CD14-positive monocyte (primary cell): ENCODE measurements around the gene EEF2KMT. TPM values are rescaled to one million over a fixed set of nuclear protein-coding genes. Genes with fewer than 3 reads are reported as not detected.

Experiments used
- DNase-seq, 3 donors: peaks; one replicate each; pipeline ENCODE4 v3.0.0-alpha.2; 2011 to 2022
- H2AFZ ChIP-seq: 2 replicates; pipeline ENCODE4 v1.6.0; 2012; ENCODE audit warnings: mild to moderate bottlenecking, low read depth, low read length, inconsistent platforms; ENCODE audit not compliant: insufficient read depth, poor library complexity, severe bottlenecking
- H3K27ac ChIP-seq, 2 donors: 1 replicate in 1 of 2; 2 replicates in 1 of 2; pipeline ENCODE4 v1.5.1; 2012 to 2013; ENCODE audit warnings: low read length in 2 of 2, control low read depth in 1 of 2, inconsistent platforms in 1 of 2, low read depth in 1 of 2, mild to moderate bottlenecking in 1 of 2
- H3K27me3 ChIP-seq, 2 donors: one replicate each; pipeline versions ENCODE4 v1.6.0 to v1.6.1; 2011 to 2013; ENCODE audit warnings: low read length in 2 of 2; ENCODE audit not compliant: control insufficient read depth in 2 of 2, insufficient read depth in 2 of 2
- H3K36me3 ChIP-seq, 2 donors: replicated peaks in 1 of 2; 1 replicate in 1 of 2; 2 replicates in 1 of 2; pipeline versions ENCODE4 v1.5.1 to v1.6.1; 2012 to 2013; ENCODE audit warnings: low read length in 2 of 2, control low read depth in 1 of 2, inconsistent platforms in 1 of 2, mild to moderate bottlenecking in 1 of 2; ENCODE audit not compliant: insufficient read depth in 2 of 2, control insufficient read depth in 1 of 2
- H3K4me1 ChIP-seq, 2 donors: 1 replicate in 1 of 2; 2 replicates in 1 of 2; pipeline versions ENCODE4 v1.5.1 to v1.6.1; 2012 to 2013; ENCODE audit warnings: low read length in 2 of 2, control low read depth in 1 of 2, inconsistent platforms in 1 of 2, mild to moderate bottlenecking in 1 of 2, moderate library complexity in 1 of 2; ENCODE audit not compliant: insufficient read depth in 2 of 2, control insufficient read depth in 1 of 2
- H3K4me2 ChIP-seq: replicated peaks from 2 replicates; pipeline ENCODE3; 2012; ENCODE audit warnings: low read length, moderate library complexity, mild to moderate bottlenecking; ENCODE audit not compliant: poor library complexity, severe bottlenecking; ENCODE audit errors: extremely low read depth
- H3K4me3 ChIP-seq, 3 experiments: fragments of 200-600 bp in 1 of 3; sonication (generic) in 1 of 3; replicated peaks in 1 of 3; 1 replicate in 2 of 3; 2 replicates in 1 of 3; pipeline ENCODE4 v1.5.1; 2011 to 2013; ENCODE audit warnings: low read length in 3 of 3, mild to moderate bottlenecking in 3 of 3, control low read depth in 2 of 3, low read depth in 2 of 3, inconsistent platforms in 1 of 3, moderate library complexity in 1 of 3
- H3K79me2 ChIP-seq: 2 replicates; pipeline ENCODE4 v1.6.0; 2012; ENCODE audit warnings: mild to moderate bottlenecking, control low read depth, inconsistent platforms, low read length, moderate library complexity; ENCODE audit not compliant: insufficient read depth
- H3K9ac ChIP-seq: 2 replicates; pipeline ENCODE4 v1.6.0; 2017; ENCODE audit warnings: low read length, mild to moderate bottlenecking; ENCODE audit not compliant: insufficient read depth, poor library complexity, severe bottlenecking
- H3K9me3 ChIP-seq, 2 donors: replicated peaks in 1 of 2; 1 replicate in 1 of 2; 2 replicates in 1 of 2; pipeline versions ENCODE4 v1.5.1 to v1.6.1; 2012 to 2013; ENCODE audit warnings: low read length in 2 of 2, control low read depth in 1 of 2; ENCODE audit not compliant: control insufficient read depth in 1 of 2, insufficient read depth in 1 of 2
- H4K20me1 ChIP-seq: 2 replicates; pipeline ENCODE4 v1.6.0; 2012; ENCODE audit warnings: mild to moderate bottlenecking, low read length, control low read depth, moderate library complexity; ENCODE audit not compliant: insufficient read depth
- H3K27ac Mint-ChIP-seq, 7 donors: one replicate each; pipeline ENCODE4 v1.8.0; 2020; ENCODE audit warnings: mild to moderate bottlenecking in 7 of 7, mixed read lengths in 7 of 7, moderate library complexity in 6 of 7, inconsistent platforms in 2 of 7
- H3K27me3 Mint-ChIP-seq, 3 donors: one replicate each; pipeline ENCODE4 v1.8.0; 2021 to 2022; ENCODE audit warnings: low read depth in 3 of 3, mild to moderate bottlenecking in 3 of 3, mixed read lengths in 3 of 3, moderate library complexity in 3 of 3, inconsistent platforms in 1 of 3
- H3K36me3 Mint-ChIP-seq, 2 donors: one replicate each; pipeline ENCODE4 v1.8.0; 2020; ENCODE audit warnings: mixed read lengths in 2 of 2, inconsistent platforms in 1 of 2, mild to moderate bottlenecking in 1 of 2
- H3K4me1 Mint-ChIP-seq: one replicate; pipeline ENCODE4 v1.8.0; 2020; ENCODE audit warnings: mild to moderate bottlenecking, mixed read lengths
- H3K4me3 Mint-ChIP-seq, 2 donors: one replicate each; pipeline ENCODE4 v1.8.0; 2020; ENCODE audit warnings: mild to moderate bottlenecking in 2 of 2, mixed read lengths in 2 of 2, moderate library complexity in 1 of 2
- H3K9me3 Mint-ChIP-seq, 7 donors: one replicate each; pipeline ENCODE4 v1.8.0; 2020 to 2022; ENCODE audit warnings: mixed read lengths in 7 of 7, mild to moderate bottlenecking in 6 of 7, moderate library complexity in 6 of 7, inconsistent platforms in 2 of 7
- CTCF ChIP-seq: fragments of 200-600 bp; IDR thresholded peaks from one replicate; pipeline ENCODE4 v1.8.0; 2022; ENCODE audit warnings: antibody characterized with exemption, mild to moderate bottlenecking
- WGBS: methylation state at CpG from one replicate; pipeline ENCODE4 v1.1.5; 2013; ENCODE audit warnings: missing lambda C conversion rate; ENCODE audit not compliant: insufficient coverage; 5-methylcytosine and 5-hydroxymethylcytosine counted together
- intact Hi-C, 2 donors: fragments of 100-400 bp; cut with micrococcal nuclease; formaldehyde crosslinking; loops; one replicate each; pipeline versions ENCODE4 v1.15.0 to v1.15.1; 2023
- polyA plus RNA-seq, 3 donors: library from polyadenylated mRNA; depleted of rRNA in 1 of 3; unstranded in 2 of 3; stranded (reverse) in 1 of 3; fragments of 300-500 nt in 2 of 3; fragments of >200 nt in 1 of 3; fragmentation: Illumina TruSeq in 2 of 3; gene quantifications; 1 replicate in 2 of 3; 2 replicates in 1 of 3; pipeline ENCODE4 v1.2.3, GENCODE V29; 2012 to 2021

EEF2KMT gene
- polyA plus RNA-seq, 3 donors, result 4.6 to 6.8 (median 5.5) TPM

- no peak for TF ChIP-seq CTCF
- no peak overlapping the region for H3K27ac ChIP-seq
- Mint-ChIP-seq H3K27me3 (peaks cover 2 to 8% (median 7%) of the 10 kb centered on the region in 3 donors), H3K4me1 (peaks cover 12% of the 10 kb centered on the region), H3K4me3 (no peak overlapping the region), H3K27ac (no peak overlapping the region), H3K36me3 (no peaks in the 10 kb centered on the region), H3K9me3 (no peaks in the 10 kb centered on the region)
- H3K4me3 ChIP-seq, result no peak overlapping the region
- no peaks in the 10 kb centered on the region for H3K27me3 ChIP-seq
- WGBS, result 93% methylated on average over 6 of the region's 11 CpGs
- no peak overlapping the region for H3K4me2 ChIP-seq
- DNase-seq, result no peak
- H3K79me2 ChIP-seq, result no peaks in the 10 kb centered on the region
- H4K20me1 ChIP-seq, result no peaks in the 10 kb centered on the region
- no peaks in the 10 kb centered on the region for H3K9me3 ChIP-seq
- H3K36me3 ChIP-seq, result no peaks in the 10 kb centered on the region
- H2AFZ ChIP-seq, result no peak overlapping the region
- intact Hi-C loops, result no loop called here
- H3K4me1 ChIP-seq, result peaks cover 7 to 8% of the 10 kb centered on the region in 2 donors
- H3K9ac ChIP-seq, result no peak overlapping the region
Measured at GRCh38 chr16:5062051-5062450, 35.5 kb downstream of the EEF2KMT start.

- Histone ChIP-seq H3K9me3 (no peaks in the 10 kb centered on the region), H3K27ac (no peak overlapping the region), H3K36me3 (no peaks in the 10 kb centered on the region), H3K4me3 (no peak overlapping the region), H3K79me2 (no peaks in the 10 kb centered on the region), H3K4me2 (no peak overlapping the region), H3K9ac (no peak overlapping the region), H3K27me3 (no peaks in the 10 kb centered on the region), H4K20me1 (no peaks in the 10 kb centered on the region), H3K4me1 (peaks cover 7 to 8% of the 10 kb centered on the region in 2 donors), H2AFZ (no peak overlapping the region)
- H3K36me3 Mint-ChIP-seq, result no peaks in the 10 kb centered on the region
- 93% methylated on average over 3 of the region's 10 CpGs for WGBS
- no peak for TF ChIP-seq CTCF
- no peak for DNase-seq
- H3K4me1 Mint-ChIP-seq, result peaks cover 10% of the 10 kb centered on the region
- peaks cover 5 to 15% (median 5%) of the 10 kb centered on the region in 3 donors for H3K27me3 Mint-ChIP-seq
- H3K9me3 Mint-ChIP-seq, result no peaks in the 10 kb centered on the region
- H3K27ac Mint-ChIP-seq, result no peak overlapping the region
- intact Hi-C loops, result no loop called here
- no peak overlapping the region for H3K4me3 Mint-ChIP-seq
Measured at GRCh38 chr16:5060073-5060641, 37.4 kb downstream of the EEF2KMT start.
